ENCODE results near the gene CD2. TPM values are rescaled to one million over a fixed set of nuclear protein-coding genes. Genes with fewer than 3 reads are reported as not detected.

CD2 gene
- total and polyA plus RNA-seq, 2 donors (not counting 3 experiments of a cell fraction or from before 2014, with no cell fraction given) = not detected

GRCh38 chr1:116764466-116764898 is 10.3 kb downstream of the CD2 start:
- no peak for TF ChIP-seq CTCF (IDR thresholded peaks at IDR 0.05; ENCODE audit: extremely low read depth in 1 of 2, insufficient read depth in 1 of 2, low read depth in 1 of 2, low read length in 2 of 2)
- no peak for TF ChIP-seq MAX (IDR thresholded peaks at IDR 0.05; ENCODE audit: insufficient read depth, insufficient read length)
- TF ChIP-seq GATA2 (IDR thresholded peaks at IDR 0.05; ENCODE audit: insufficient read depth, insufficient read length, low read depth, low read length) = no peak
- no peak for TF ChIP-seq MYC (IDR thresholded peaks at IDR 0.05; ENCODE audit: low read depth, low read length)
- no peak for TF ChIP-seq POLR2A (IDR thresholded peaks at IDR 0.05; ENCODE audit: low read depth, low read length)
- TF ChIP-seq FOS (IDR thresholded peaks at IDR 0.05; ENCODE audit: borderline replicate concordance, insufficient read depth, low read length) = no peak
- TF ChIP-seq POLR2AphosphoS5 (IDR thresholded peaks at IDR 0.05; ENCODE audit: insufficient read depth, low read depth, low read length) = no peak
- no peak for TF ChIP-seq JUN (IDR thresholded peaks at IDR 0.05; ENCODE audit: borderline replicate concordance, insufficient read depth, insufficient read length, low read depth)
- TF ChIP-seq EZH2 (IDR thresholded peaks at IDR 0.05; ENCODE audit: borderline replicate concordance, low read depth, low read length, severe bottlenecking) = no peak
- ChIA-PET POLR2A (no interaction called here), CTCF (interaction anchor here (0.7 to 2.7 kb wide), 18 partner anchors 9 to 364 kb away, joined by 3 to 14 read pairs (median 4); partner anchors contain the start of genes CD2 and TTF2)
- Histone ChIP-seq H3K9ac (replicated peaks; ENCODE audit: extremely low read depth, insufficient read depth, low read length) (no peak overlapping the region), H3K27ac (ENCODE audit: insufficient read depth, low read depth, low read length) (no peak overlapping the region), H3K9me3 (replicated peaks; ENCODE audit: control insufficient read depth, insufficient read depth, low read length) (no peaks in the 10 kb centered on the region), H4K20me1 (replicated peaks; ENCODE audit: control insufficient read depth, extremely low read depth, insufficient read depth, low read length) (no peaks in the 10 kb centered on the region), H3K27me3 (ENCODE audit: control insufficient read depth in 2 of 2, insufficient read depth in 2 of 2, low read length in 2 of 2) (no peaks in the 10 kb centered on the region), H3K9me1 (replicated peaks; ENCODE audit: control insufficient read depth, extremely low read depth, insufficient read depth, low read length) (no peaks in the 10 kb centered on the region), H3K4me2 (ENCODE audit: insufficient read depth, low read length) (no peak overlapping the region), H3K79me2 (ENCODE audit: control insufficient read depth, insufficient read depth, low read length) (no peaks in the 10 kb centered on the region), H3K36me3 (ENCODE audit: control insufficient read depth in 2 of 2, extremely low read depth in 1 of 2, insufficient read depth in 2 of 2, low read length in 2 of 2) (no peaks in the 10 kb centered on the region), H2AFZ (ENCODE audit: low read depth, low read length) (no peak overlapping the region), H3K4me1 (ENCODE audit: control insufficient read depth, extremely low read depth, insufficient read depth, low read length) (no peaks in the 10 kb centered on the region), H3K4me3 (replicated peaks in 1 of 3; ENCODE audit: insufficient read depth in 1 of 3, low read depth in 1 of 3, low read length in 3 of 3) (no peak overlapping the region)
- intact Hi-C loops (cut with micrococcal nuclease) = loop anchor here (1.0 kb wide), 1 partner anchor 291 kb away; no protein-coding TSS in a partner anchor
- dilution Hi-C loops (cut with MboI; ENCODE audit: extremely low pct_ligation_motif_present, low sequenced_read_pairs) = no loop called here
- BruUV-seq (replicated peaks) = no TSS peak
- DNase-seq (ENCODE audit: low read depth, low spot score) (no peak), FAIRE-seq (no peak)
